H9 (cell line): Measurements from ENCODE around the gene SLC43A1. TPM values are rescaled to one million over a fixed set of nuclear protein-coding genes. Genes with fewer than 3 reads are reported as not detected.

Source experiments
- DNase-seq: peaks from one replicate; pipeline ENCODE4 v3.0.0-alpha.2; 2017
- H2AFZ ChIP-seq: one replicate; pipeline ENCODE4 v1.6.1; 2013; ENCODE audit warnings: mild to moderate bottlenecking, low read length, control low read depth, moderate library complexity
- H2AK5ac ChIP-seq: 2 replicates; pipeline ENCODE4 v1.6.1; 2013; ENCODE audit warnings: low read length, control low read depth, mixed read lengths; ENCODE audit not compliant: insufficient read length
- H2BK120ac ChIP-seq: one replicate; pipeline ENCODE4 v1.6.1; 2013; ENCODE audit warnings: low read depth, mild to moderate bottlenecking, low read length, control low read depth, inconsistent platforms; ENCODE audit not compliant: poor library complexity, severe bottlenecking
- H2BK12ac ChIP-seq: 2 replicates; pipeline ENCODE4 v1.6.1; 2013; ENCODE audit warnings: low read length, control low read depth, mixed read lengths, low read depth; ENCODE audit not compliant: insufficient read length
- H2BK15ac ChIP-seq: 2 replicates; pipeline ENCODE4 v1.6.1; 2013; ENCODE audit warnings: low read depth, low read length, control low read depth
- H2BK20ac ChIP-seq: one replicate; pipeline ENCODE4 v1.6.1; 2013; ENCODE audit warnings: low read depth, mild to moderate bottlenecking, low read length, control low read depth, inconsistent platforms; ENCODE audit not compliant: poor library complexity, severe bottlenecking
- H2BK5ac ChIP-seq: 2 replicates; pipeline ENCODE4 v1.6.1; 2013; ENCODE audit warnings: low read length, control low read depth, mixed read lengths; ENCODE audit not compliant: insufficient read length
- H3K14ac ChIP-seq: 2 replicates; pipeline ENCODE4 v1.6.1; 2013; ENCODE audit warnings: low read length, control low read depth; ENCODE audit not compliant: insufficient read depth
- H3K18ac ChIP-seq: 2 replicates; pipeline ENCODE4 v1.6.1; 2013; ENCODE audit warnings: low read depth, mild to moderate bottlenecking, mixed read lengths, low read length, control low read depth; ENCODE audit not compliant: insufficient read length
- H3K23ac ChIP-seq: 2 replicates; pipeline ENCODE4 v1.6.1; 2013; ENCODE audit warnings: low read length, control low read depth, mixed read lengths, low read depth; ENCODE audit not compliant: insufficient read length
- H3K23me2 ChIP-seq: 2 replicates; pipeline ENCODE4 v1.6.1; 2013; ENCODE audit warnings: low read depth, mild to moderate bottlenecking, mixed read lengths, low read length, control low read depth; ENCODE audit not compliant: insufficient read length, poor library complexity, severe bottlenecking
- H3K27ac ChIP-seq: 2 replicates; pipeline ENCODE4 v1.5.1; 2013; ENCODE audit warnings: low read length, control low read depth, mixed read lengths, low read depth; ENCODE audit not compliant: insufficient read length
- H3K27me3 ChIP-seq: 2 replicates; pipeline ENCODE4 v1.6.1; 2013; ENCODE audit warnings: low read length, control low read depth, inconsistent platforms; ENCODE audit not compliant: insufficient read depth
- H3K4ac ChIP-seq: 2 replicates; pipeline ENCODE4 v1.6.1; 2013; ENCODE audit warnings: low read depth, mild to moderate bottlenecking, control low read depth, inconsistent platforms, low read length, moderate library complexity
- H3K4me1 ChIP-seq: 2 replicates; pipeline ENCODE4 v1.6.1; 2013; ENCODE audit warnings: low read length, control low read depth, inconsistent platforms; ENCODE audit not compliant: insufficient read depth
- H3K4me2 ChIP-seq: 2 replicates; pipeline ENCODE4 v1.6.1; 2013; ENCODE audit warnings: low read length, control low read depth, mixed read lengths; ENCODE audit not compliant: insufficient read length, insufficient read depth
- H3K56ac ChIP-seq: 2 replicates; pipeline ENCODE4 v1.6.1; 2013; ENCODE audit warnings: low read depth, mild to moderate bottlenecking, mixed read lengths, low read length, control low read depth; ENCODE audit not compliant: insufficient read length
- H3K79me1 ChIP-seq: 2 replicates; pipeline ENCODE4 v1.6.1; 2013; ENCODE audit warnings: low read depth, mild to moderate bottlenecking, moderate library complexity, low read length, control low read depth, inconsistent platforms; ENCODE audit not compliant: insufficient read depth, poor library complexity, severe bottlenecking
- H3K79me2 ChIP-seq: 2 replicates; pipeline ENCODE4 v1.6.1; 2013; ENCODE audit warnings: low read length, control low read depth, inconsistent platforms; ENCODE audit not compliant: insufficient read depth
- H3K9ac ChIP-seq: 2 replicates; pipeline ENCODE4 v1.6.1; 2013; ENCODE audit warnings: low read length, control low read depth, mixed read lengths; ENCODE audit not compliant: insufficient read length; ENCODE audit errors: extremely low read depth
- H3K9me3 ChIP-seq: one replicate; pipeline ENCODE4 v1.6.1; 2013; ENCODE audit warnings: low read depth, low read length, inconsistent platforms; ENCODE audit not compliant: control insufficient read depth
- H3T11ph ChIP-seq: one replicate; pipeline ENCODE4 v1.6.1; 2013; ENCODE audit warnings: mild to moderate bottlenecking, low read length, control low read depth, inconsistent platforms
- H4K20me1 ChIP-seq: one replicate; pipeline ENCODE4 v1.6.1; 2013; ENCODE audit not compliant: control insufficient read depth, insufficient read length, insufficient read depth
- H4K5ac ChIP-seq: 2 replicates; pipeline ENCODE4 v1.6.1; 2013; ENCODE audit warnings: low read depth, mild to moderate bottlenecking, mixed read lengths, low read length, control low read depth; ENCODE audit not compliant: insufficient read length
- H4K8ac ChIP-seq: replicated peaks from 2 replicates; pipeline ENCODE4 v1.6.1; 2013; ENCODE audit warnings: low read length, control low read depth, mixed read lengths, low read depth; ENCODE audit not compliant: insufficient read length
- H4K91ac ChIP-seq: 2 replicates; pipeline ENCODE4 v1.6.1; 2013; ENCODE audit warnings: low read depth, mild to moderate bottlenecking, moderate library complexity, mixed read lengths, low read length, control low read depth; ENCODE audit not compliant: insufficient read length
- H3K27ac Mint-ChIP-seq, 3 experiments: 2 replicates in 2 of 3; 3 replicates in 1 of 3; pipeline ENCODE4 v1.8.0; 2020 to 2021; ENCODE audit warnings: mixed read lengths in 3 of 3, mild to moderate bottlenecking in 1 of 3, moderate library complexity in 1 of 3
- H3K27me3 Mint-ChIP-seq: 2 replicates; pipeline ENCODE4 v1.8.0; 2021; ENCODE audit warnings: low read depth, mild to moderate bottlenecking, moderate library complexity, mixed read lengths
- H3K36me3 Mint-ChIP-seq, 3 experiments: 2 replicates in 2 of 3; 3 replicates in 1 of 3; pipeline ENCODE4 v1.8.0; 2020 to 2021; ENCODE audit warnings: low read depth in 3 of 3, mixed read lengths in 3 of 3; ENCODE audit not compliant: insufficient read depth in 1 of 3
- H3K4me1 Mint-ChIP-seq, 2 experiments: 2 replicates each; pipeline ENCODE4 v1.8.0; 2020; ENCODE audit warnings: mixed read lengths in 2 of 2
- H3K4me3 Mint-ChIP-seq, 2 experiments: 2 replicates in 1 of 2; 3 replicates in 1 of 2; pipeline ENCODE4 v1.8.0; 2020 to 2021; ENCODE audit warnings: mild to moderate bottlenecking in 2 of 2, mixed read lengths in 2 of 2, moderate library complexity in 1 of 2
- H3K9me3 Mint-ChIP-seq, 2 experiments: 2 replicates in 1 of 2; 3 replicates in 1 of 2; pipeline ENCODE4 v1.8.0; 2020; ENCODE audit warnings: mild to moderate bottlenecking in 2 of 2, mixed read lengths in 2 of 2, moderate library complexity in 1 of 2
- CTCF ChIP-seq: fragments of 200-600 bp; sonication (generic); conservative IDR thresholded peaks from 3 replicates; pipeline ENCODE4 v1.8.0; 2021; ENCODE audit warnings: antibody characterized with exemption, mild to moderate bottlenecking
- WGBS: extraction: QIAGEN DNeasy Blood & Tissue Kit; methylation state at CpG from one replicate; pipeline ENCODE4 v1.1.7; 2013; ENCODE audit warnings: missing lambda C conversion rate, low lambda C conversion rate, mixed read lengths; ENCODE audit not compliant: insufficient read length; ENCODE audit errors: extremely low coverage; 5-methylcytosine and 5-hydroxymethylcytosine counted together
- total RNA-seq: library from RNA; stranded (reverse); gene quantifications from 2 replicates; pipeline ENCODE4 v1.2.1, GENCODE V29; 2021

SLC43A1 gene
- total RNA-seq, 1 experiment from 2014 or later: 17.0 TPM

- Histone ChIP-seq H3K4me2 (no peak overlapping the region), H2BK5ac (no peak overlapping the region), H3K18ac (no peak overlapping the region), H3K23ac (no peak overlapping the region), H3K4me1 (0 out of 2 replicates have a peak, but pooled peaks cover under 1% of the 10 kb centered on the region), H2BK15ac (no peak overlapping the region), H4K8ac (no peak overlapping the region), H3K9ac (no peak overlapping the region), H2BK120ac (no peak overlapping the region), H3K9me3 (no peaks in the 10 kb centered on the region), H4K20me1 (no peaks in the 10 kb centered on the region), H3K27me3 (peaks cover 4% of the 10 kb centered on the region; the same call in 1 of the 2 replicates), H3K4ac (no peak overlapping the region), H2BK12ac (no peak overlapping the region), H2AFZ (no peak overlapping the region), H3K56ac (no peak overlapping the region), H4K5ac (no peak overlapping the region), H3K27ac (no peak overlapping the region), H3K14ac (no peak overlapping the region), H2BK20ac (no peak overlapping the region), H3K23me2 (peaks cover 21% of the 10 kb centered on the region), H3K79me1 (no peaks in the 10 kb centered on the region), H3K79me2 (no peaks in the 10 kb centered on the region), H4K91ac (no peak overlapping the region), H2AK5ac (no peak overlapping the region), H3T11ph (no peak overlapping the region)
- Mint-ChIP-seq H3K9me3 (no peaks in the 10 kb centered on the region; a peak in 2 of 5 replicates), H3K4me3 (peak overlapping the region in 1 of 2 experiments; percentile 47; a peak in 1 of 5 replicates), H3K4me1 (peaks cover 22 to 55% of the 10 kb centered on the region in 2 experiments), H3K27ac (peak overlapping the region in 1 of 3 experiments; percentile 8; a peak in 1 of 7 replicates), H3K36me3 (peaks cover 2 to 10% (median 4%) of the 10 kb centered on the region in 3 experiments; a peak in 6 of 7 replicates), H3K27me3 (peaks cover 87% of the 10 kb centered on the region)
- peak; percentile 87 for DNase-seq
- peak; percentile 83 for TF ChIP-seq CTCF
- WGBS: no CpG with 5 or more reads among the region's 9 CpGs
Observed at GRCh38 chr11:57480409-57481137, 34.9 kb downstream of the SLC43A1 start.
